Brain microvascular endothelial cell (primary cell): Measurements from ENCODE around the gene MYO1B.

Source experiments
- DNase-seq: peaks from one replicate; pipeline ENCODE4 v3.0.0-alpha.2; 2020
- H3K27ac ChIP-seq: fragments of 250-450 bp; sonication (Bioruptor Pico); 2 replicates; pipeline ENCODE4 v1.5.1; 2020; ENCODE audit warnings: mild to moderate bottlenecking, moderate library complexity
- H3K27me3 ChIP-seq: fragments of 250-450 bp; sonication (Bioruptor Pico); replicated peaks from 2 replicates; pipeline ENCODE4 v1.5.1; 2020; ENCODE audit warnings: mild to moderate bottlenecking
- H3K36me3 ChIP-seq: fragments of 250-450 bp; sonication (Bioruptor Pico); replicated peaks from 2 replicates; pipeline ENCODE4 v1.5.1; 2020; ENCODE audit warnings: mild to moderate bottlenecking
- H3K4me3 ChIP-seq: 2 replicates; pipeline ENCODE4 v1.5.1; 2011; ENCODE audit warnings: low read depth, mild to moderate bottlenecking, control low read depth, low read length, moderate library complexity
- in situ Hi-C: cut with HindIII; loops from 2 replicates; pipeline ENCODE4 v1.10.0; 2017; ENCODE audit warnings: low sequenced_read_pairs, low pct_ligation_motif_present
- TF ChIP-seq, protein P1 (sequence below): IDR thresholded peaks from 2 replicates; pipeline ENCODE4 v1.5.1; 2011; ENCODE audit warnings: low read depth, mild to moderate bottlenecking, moderate library complexity, low read length, control low read depth, inconsistent platforms; ENCODE audit errors: missing control alignments

MYO1B gene

DNA sequence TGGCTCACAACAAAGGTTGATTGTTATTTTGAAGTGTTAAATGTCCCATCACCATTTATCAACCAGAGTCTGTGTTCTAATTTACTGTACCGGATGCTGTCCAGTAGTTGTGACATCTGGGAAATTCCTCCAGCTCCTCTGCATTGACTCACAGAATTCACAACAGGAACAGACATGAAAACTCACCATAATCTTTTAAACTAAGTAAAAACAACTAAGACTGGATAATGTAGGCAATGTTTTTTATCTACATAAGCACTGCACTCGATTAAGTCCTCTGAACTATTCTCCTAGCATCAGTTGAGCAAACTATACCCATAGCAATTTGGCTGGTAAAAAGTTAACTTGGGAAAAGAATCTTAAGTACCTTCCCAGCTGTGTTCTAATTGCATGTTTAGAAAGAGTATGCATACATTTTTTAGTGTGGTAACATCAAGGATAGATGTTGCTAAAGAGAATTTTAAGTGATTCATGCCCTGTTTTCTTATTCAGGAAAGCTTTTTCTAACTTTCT lies 42.9 kb upstream of the MYO1B start:
- Histone ChIP-seq H3K27me3 (no peaks in the 10 kb centered on the region), H3K4me3 (no peak overlapping the region), H3K27ac (peak overlapping the region; percentile 86), H3K36me3 (no peaks in the 10 kb centered on the region)
- DNase-seq = peak; percentile 74
- TF ChIP-seq, protein P1, sequence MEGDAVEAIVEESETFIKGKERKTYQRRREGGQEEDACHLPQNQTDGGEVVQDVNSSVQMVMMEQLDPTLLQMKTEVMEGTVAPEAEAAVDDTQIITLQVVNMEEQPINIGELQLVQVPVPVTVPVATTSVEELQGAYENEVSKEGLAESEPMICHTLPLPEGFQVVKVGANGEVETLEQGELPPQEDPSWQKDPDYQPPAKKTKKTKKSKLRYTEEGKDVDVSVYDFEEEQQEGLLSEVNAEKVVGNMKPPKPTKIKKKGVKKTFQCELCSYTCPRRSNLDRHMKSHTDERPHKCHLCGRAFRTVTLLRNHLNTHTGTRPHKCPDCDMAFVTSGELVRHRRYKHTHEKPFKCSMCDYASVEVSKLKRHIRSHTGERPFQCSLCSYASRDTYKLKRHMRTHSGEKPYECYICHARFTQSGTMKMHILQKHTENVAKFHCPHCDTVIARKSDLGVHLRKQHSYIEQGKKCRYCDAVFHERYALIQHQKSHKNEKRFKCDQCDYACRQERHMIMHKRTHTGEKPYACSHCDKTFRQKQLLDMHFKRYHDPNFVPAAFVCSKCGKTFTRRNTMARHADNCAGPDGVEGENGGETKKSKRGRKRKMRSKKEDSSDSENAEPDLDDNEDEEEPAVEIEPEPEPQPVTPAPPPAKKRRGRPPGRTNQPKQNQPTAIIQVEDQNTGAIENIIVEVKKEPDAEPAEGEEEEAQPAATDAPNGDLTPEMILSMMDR = no peak
- in situ Hi-C loops = no loop called here

DNA sequence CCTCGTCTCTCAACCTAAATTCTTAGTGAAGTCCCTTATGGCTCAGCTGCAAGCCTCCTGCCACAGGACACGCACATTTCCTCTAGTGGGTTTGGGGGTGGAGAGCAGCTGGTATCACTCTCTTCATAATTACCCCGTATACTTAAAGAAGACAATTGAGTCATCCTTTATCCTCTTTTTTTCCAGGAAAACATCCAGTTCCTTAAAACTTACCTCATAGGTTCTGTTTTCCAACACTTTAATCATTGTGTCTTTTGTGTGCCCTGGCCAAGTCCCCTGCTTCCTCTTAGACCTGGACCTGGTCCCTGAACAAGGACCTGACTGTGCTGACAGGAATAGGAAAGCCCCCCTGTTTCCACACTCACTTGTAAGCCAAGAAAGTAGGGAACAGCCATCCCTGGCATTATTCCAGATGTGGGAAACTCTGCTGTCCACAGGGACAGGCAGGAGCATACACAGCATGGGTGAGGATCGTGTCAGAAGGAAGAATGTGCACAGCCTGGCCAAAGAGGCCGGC lies 42.3 kb upstream of the MYO1B start:
- in situ Hi-C loops = no loop called here
- TF ChIP-seq, protein P1 = no peak
- Histone ChIP-seq H3K4me3 (no peak overlapping the region), H3K36me3 (no peaks in the 10 kb centered on the region), H3K27me3 (no peaks in the 10 kb centered on the region), H3K27ac (peak overlapping the region; percentile 86)
- no peak for DNase-seq

DNA sequence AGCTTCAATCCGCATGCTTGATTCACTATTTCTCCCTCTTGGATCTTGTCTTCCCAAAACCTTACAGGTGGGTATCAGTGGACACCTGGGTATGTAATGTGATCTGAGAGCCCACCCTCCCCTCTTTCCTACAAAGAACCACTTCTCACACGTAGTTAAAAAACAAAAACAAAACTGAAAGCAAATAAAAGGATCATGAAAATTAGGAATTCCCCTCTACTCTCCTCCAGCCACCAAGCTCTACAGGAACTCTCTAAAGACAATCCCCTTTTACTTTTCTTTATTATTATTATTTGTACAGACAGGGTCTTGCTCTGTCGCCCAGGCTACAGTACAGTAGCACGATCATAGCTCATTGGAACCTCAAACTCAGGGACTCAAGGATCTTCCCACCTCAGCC lies 40.8 kb upstream of the MYO1B start:
- H3K27ac ChIP-seq = no peak overlapping the region
- TF ChIP-seq, protein P1 = no peak
- in situ Hi-C loops = no loop called here
- no peaks in the 10 kb centered on the region for H3K27me3 ChIP-seq
- no peaks in the 10 kb centered on the region for H3K36me3 ChIP-seq
- no peak for DNase-seq
- H3K4me3 ChIP-seq = no peak overlapping the region

- Histone ChIP-seq H3K27me3 (no peaks in the 10 kb centered on the region), H3K36me3 (no peaks in the 10 kb centered on the region), H3K27ac (no peak overlapping the region), H3K4me3 (no peak overlapping the region)
- in situ Hi-C loops = no loop called here
- TF ChIP-seq, protein P1 = no peak
- no peak for DNase-seq
These were observed 38.4 kb upstream of the MYO1B start for GRCh38 chr2:191206613-191207471.

DNA sequence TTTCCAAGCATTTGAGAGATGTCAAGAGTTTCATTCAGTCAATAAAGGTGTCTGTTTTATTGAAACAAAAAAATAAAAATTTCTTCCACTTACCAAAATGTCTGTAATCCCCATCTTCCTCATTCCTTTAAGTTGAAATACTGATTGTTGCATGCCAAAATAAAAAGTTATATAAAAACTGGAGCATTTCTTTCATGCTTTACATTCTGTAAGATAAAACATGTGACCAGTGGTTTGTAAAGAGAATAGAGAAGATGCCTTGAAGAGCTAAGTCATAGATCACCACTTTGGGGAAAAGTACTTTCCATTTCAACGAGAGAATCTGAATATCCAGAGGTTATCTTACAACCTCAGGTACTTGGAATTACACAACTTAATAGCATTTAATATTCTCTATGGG lies 35.9 kb upstream of the MYO1B start:
- no peaks in the 10 kb centered on the region for H3K27me3 ChIP-seq
- in situ Hi-C loops = no loop called here
- no peak overlapping the region for H3K4me3 ChIP-seq
- H3K27ac ChIP-seq = peak overlapping the region; percentile 8
- TF ChIP-seq, protein P1 = no peak
- no peak for DNase-seq
- no peaks in the 10 kb centered on the region for H3K36me3 ChIP-seq
